A549 treated with CORT108297 at 1 μM for 4 hours (cell line): Measurements from ENCODE around the gene RUNX1. TPM values are rescaled to one million over a fixed set of nuclear protein-coding genes. Genes with fewer than 3 reads are reported as not detected.

Experiments
- total RNA-seq: library from RNA; stranded (reverse); fragments of 200-300 nt; extraction: Qiagen RNA extraction; gene quantifications from 5 replicates; pipeline ENCODE4 v1.2.3, GENCODE V29; 2022

Gene RUNX1
- 7.7 to 10.6 TPM (median 10.1 TPM) in 5 replicates for total RNA-seq

GRCh38 chr21:35048706-35049617 lies at the start of gene RUNX1:
Gene RUNX1, minus strand, starts transcription at chr21:35049302.

